ENCODE measurements around the gene CAPZB.
A peak's percentile ranks its signal among the peaks of the same experiment; 100 is the strongest.

The CAPZB gene

GRCh38 chr1:19448491-19449439 lies 36.6 kb downstream of the CAPZB start:
- TF ChIP-seq EZH2 (IDR thresholded peaks at IDR 0.05; ENCODE audit: borderline replicate concordance, low read depth, low read length, severe bottlenecking) = no peak
- no peak for TF ChIP-seq CTCF (IDR thresholded peaks at IDR 0.05; ENCODE audit: borderline replicate concordance, extremely low read depth, low read length, poor library complexity, severe bottlenecking)
- Histone ChIP-seq H3K9ac (ENCODE audit: low read depth, low read length) (no peak overlapping the region), H3K4me3 (ENCODE audit: low read depth in 1 of 2, low read length in 2 of 2) (no peak overlapping the region), H3K4me1 (ENCODE audit: insufficient read depth, low read length) (no peaks in the 10 kb centered on the region), H3K27me3 (ENCODE audit: insufficient read depth, low read length, poor library complexity) (no peaks in the 10 kb centered on the region), H3K27ac (ENCODE audit: low read length) (no peak overlapping the region), H3K79me2 (ENCODE audit: insufficient read depth, low read length) (peaks cover 97% of the 10 kb centered on the region), H2AFZ (ENCODE audit: low read depth, low read length) (no peak overlapping the region), H3K36me3 (ENCODE audit: insufficient read depth, low read length) (peaks cover 20% of the 10 kb centered on the region), H3K9me3 (ENCODE audit: insufficient read depth, low read length, severe bottlenecking) (no peaks in the 10 kb centered on the region), H3K4me2 (ENCODE audit: insufficient read depth, low read length) (no peak overlapping the region), H4K20me1 (ENCODE audit: insufficient read depth, low read length) (peaks cover 74% of the 10 kb centered on the region)
- DNase-seq = no peak
- no peak for ATAC-seq (ENCODE audit: insufficient read depth, low read depth)

- ATAC-seq (ENCODE audit: insufficient read depth, low read depth) (no peak), DNase-seq (no peak)
- Histone ChIP-seq H3K9me3 (ENCODE audit: insufficient read depth, low read length, severe bottlenecking) (no peaks in the 10 kb centered on the region), H3K9ac (ENCODE audit: low read depth, low read length) (no peak overlapping the region), H3K27ac (ENCODE audit: low read length) (no peak overlapping the region), H3K27me3 (ENCODE audit: insufficient read depth, low read length, poor library complexity) (no peaks in the 10 kb centered on the region), H3K36me3 (ENCODE audit: insufficient read depth, low read length) (peaks cover 20% of the 10 kb centered on the region), H4K20me1 (ENCODE audit: insufficient read depth, low read length) (peaks cover 72% of the 10 kb centered on the region), H3K79me2 (ENCODE audit: insufficient read depth, low read length) (peaks cover 97% of the 10 kb centered on the region), H3K4me2 (ENCODE audit: insufficient read depth, low read length) (no peak overlapping the region), H3K4me1 (ENCODE audit: insufficient read depth, low read length) (no peaks in the 10 kb centered on the region), H3K4me3 (ENCODE audit: low read depth in 1 of 2, low read length in 2 of 2) (no peak overlapping the region), H2AFZ (ENCODE audit: low read depth, low read length) (no peak overlapping the region)
- TF ChIP-seq EZH2 (IDR thresholded peaks at IDR 0.05; ENCODE audit: borderline replicate concordance, low read depth, low read length, severe bottlenecking) (no peak), CTCF (IDR thresholded peaks at IDR 0.05; ENCODE audit: borderline replicate concordance, extremely low read depth, low read length, poor library complexity, severe bottlenecking) (no peak)
Observed at GRCh38 chr1:19447550-19447949, 37.8 kb downstream of the CAPZB start.

- no peak for DNase-seq
- Histone ChIP-seq H3K27ac (ENCODE audit: low read length) (no peak overlapping the region), H3K4me2 (ENCODE audit: insufficient read depth, low read length) (no peak overlapping the region), H3K4me3 (ENCODE audit: low read depth in 1 of 2, low read length in 2 of 2) (no peak overlapping the region), H3K4me1 (ENCODE audit: insufficient read depth, low read length) (no peaks in the 10 kb centered on the region), H3K27me3 (ENCODE audit: insufficient read depth, low read length, poor library complexity) (no peaks in the 10 kb centered on the region), H3K36me3 (ENCODE audit: insufficient read depth, low read length) (peaks cover 20% of the 10 kb centered on the region), H2AFZ (ENCODE audit: low read depth, low read length) (no peak overlapping the region), H4K20me1 (ENCODE audit: insufficient read depth, low read length) (peaks cover 66% of the 10 kb centered on the region), H3K79me2 (ENCODE audit: insufficient read depth, low read length) (peaks cover 95% of the 10 kb centered on the region), H3K9ac (ENCODE audit: low read depth, low read length) (no peak overlapping the region), H3K9me3 (ENCODE audit: insufficient read depth, low read length, severe bottlenecking) (no peaks in the 10 kb centered on the region)
- no peak for TF ChIP-seq EZH2 (IDR thresholded peaks at IDR 0.05; ENCODE audit: borderline replicate concordance, low read depth, low read length, severe bottlenecking)
- peak; percentile 3 for TF ChIP-seq CTCF (IDR thresholded peaks at IDR 0.05; ENCODE audit: borderline replicate concordance, extremely low read depth, low read length, poor library complexity, severe bottlenecking)
- peak; percentile 39; the same call in 1 of the 3 replicates for ATAC-seq (ENCODE audit: insufficient read depth, low read depth)
Observed at GRCh38 chr1:19445417-19446342, 39.7 kb downstream of the CAPZB start.

All from DND-41 (cell line).